ENCODE measurements around the gene IFI27L1. TPM values are rescaled to one million over a fixed set of nuclear protein-coding genes. Genes with fewer than 3 reads are reported as not detected.
A peak's percentile ranks its signal among the peaks of the same experiment; 100 is the strongest.

IFI27L1 gene
- total RNA-seq, 1 donor from 2014 or later: 20.5 TPM

DNA sequence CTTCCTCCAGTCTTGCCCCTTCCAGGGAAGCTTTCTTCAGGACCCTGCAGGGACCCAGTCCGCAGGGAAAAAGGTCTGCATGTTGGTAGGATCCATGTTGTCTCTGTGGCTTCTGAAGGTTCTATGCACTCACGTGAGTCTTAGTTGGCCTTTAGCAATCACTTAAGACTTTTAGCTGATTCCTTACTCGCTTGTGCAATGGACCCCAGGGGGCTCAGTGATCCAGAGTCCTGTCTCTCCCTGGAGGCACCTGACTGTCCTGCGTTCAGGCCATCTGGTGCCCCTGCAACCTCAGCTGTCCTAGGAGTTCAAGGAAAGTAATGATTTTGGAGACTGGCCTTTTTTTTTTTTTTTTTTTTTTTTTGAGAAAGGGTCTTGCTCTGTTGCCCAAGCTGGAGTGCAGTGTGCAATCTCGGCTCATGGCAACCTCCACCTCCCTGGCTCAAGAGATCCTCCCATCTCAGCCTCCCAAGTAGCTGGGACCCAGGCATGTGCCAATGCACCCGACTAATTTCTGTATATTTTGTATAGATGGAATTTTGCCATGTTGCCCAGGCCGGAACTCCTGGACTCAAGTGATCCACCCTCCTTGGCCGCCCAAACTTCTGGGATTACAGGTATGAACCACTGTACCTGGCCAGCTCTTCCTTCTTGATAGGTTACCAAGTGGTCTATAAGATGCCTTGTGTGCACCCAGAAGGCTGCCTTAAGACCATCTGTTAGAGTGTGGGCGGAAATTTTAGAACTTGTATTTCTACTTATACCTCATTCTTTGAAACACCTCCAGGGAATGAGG lies 43.7 kb downstream of the IFI27L1 start:
- peak; percentile 27 for DNase-seq (ENCODE audit: low spot score)
- intact Hi-C loops (cut with DNase I): no loop called here

DNA sequence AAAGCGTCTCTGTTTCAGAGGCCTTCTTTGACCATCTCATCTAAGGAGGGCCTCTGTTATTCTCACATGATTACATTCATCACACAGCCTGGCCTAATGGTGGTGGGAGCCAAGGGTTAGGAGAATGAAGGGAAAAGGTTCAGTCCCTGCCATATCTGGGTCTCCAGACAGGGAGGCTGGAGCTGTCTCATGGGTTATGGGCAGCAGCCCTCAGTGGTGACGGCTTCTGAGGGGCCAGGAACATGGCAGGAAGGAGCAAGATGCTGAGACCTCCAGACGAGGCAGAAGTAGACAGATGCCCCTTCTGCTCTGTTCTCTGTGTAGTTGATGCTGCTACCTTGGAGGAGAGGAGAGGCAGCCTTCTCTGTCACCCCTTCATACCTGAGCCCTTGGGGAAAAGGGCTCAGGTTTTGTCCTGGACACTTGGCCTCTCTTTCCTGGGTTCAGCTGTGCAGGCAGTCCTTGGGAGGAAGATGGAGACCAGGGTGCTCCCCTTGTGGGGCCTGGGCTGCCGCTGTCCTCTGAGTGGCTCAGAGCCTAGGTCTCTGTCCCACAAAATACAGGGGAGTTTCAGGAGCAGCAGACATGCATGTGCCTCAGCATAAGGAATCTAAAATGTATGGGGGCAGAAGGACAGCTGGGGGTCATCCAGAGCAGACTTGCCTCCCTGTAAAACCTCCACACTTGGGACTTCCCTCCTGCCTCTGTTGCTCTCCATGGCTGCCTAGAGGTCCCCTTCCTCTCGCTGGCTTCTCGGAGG lies 44.7 kb downstream of the IFI27L1 start:
- intact Hi-C loops (cut with DNase I): no loop called here
- DNase-seq (ENCODE audit: low spot score): no peak
- ATAC-seq: no peak

More for the DNA sequence above, 43.7 kb downstream of the IFI27L1 start:
- ATAC-seq: no peak

DNA sequence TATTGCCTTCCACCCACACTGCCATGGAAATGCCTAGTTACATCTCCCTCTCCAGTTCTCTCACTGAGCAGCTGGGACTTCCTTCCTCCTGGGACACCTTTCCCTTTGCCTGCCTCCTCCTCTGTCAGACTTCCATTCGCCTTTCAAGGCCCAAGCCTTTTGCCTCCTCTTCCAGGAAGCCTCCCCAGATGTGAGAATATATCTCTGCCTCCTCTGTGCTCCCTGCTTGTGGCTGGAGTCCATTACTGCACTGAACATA lies 45.2 kb downstream of the IFI27L1 start:
- DNase-seq (ENCODE audit: low spot score) (no peak), ATAC-seq (no peak)
- intact Hi-C loops (cut with DNase I): no loop called here

- intact Hi-C loops (cut with DNase I): no loop called here
- ATAC-seq (no peak), DNase-seq (ENCODE audit: low spot score) (no peak)
Observed at GRCh38 chr14:94126800-94127199, 45.7 kb downstream of the IFI27L1 start.

DNA sequence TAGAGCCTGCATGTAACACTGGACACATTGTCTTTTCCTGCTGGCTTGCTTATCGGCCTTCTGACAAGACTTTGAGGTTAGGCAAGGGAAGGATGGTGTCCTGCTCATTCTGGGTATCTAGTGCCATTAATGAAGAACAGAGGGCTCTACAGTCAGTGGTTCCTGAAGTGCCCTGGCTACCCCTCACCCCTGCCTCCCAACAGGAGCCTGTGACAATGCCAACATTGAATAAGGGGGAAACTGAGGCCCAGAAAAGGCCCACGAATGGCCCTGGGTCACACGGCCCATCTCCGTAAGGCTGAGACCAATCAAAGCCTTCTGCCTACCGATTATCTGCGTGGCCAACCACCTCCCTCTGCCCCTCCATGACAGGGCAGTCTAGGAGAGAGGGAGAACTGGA lies 46.2 kb downstream of the IFI27L1 start:
- DNase-seq (ENCODE audit: low spot score) (peak; percentile 33), ATAC-seq (no peak)
- intact Hi-C loops (cut with DNase I): no loop called here

GRCh38 chr14:94128216-94128839 lies 47.2 kb downstream of the IFI27L1 start:
- no peak for DNase-seq (ENCODE audit: low spot score)
- no peak for ATAC-seq
- intact Hi-C loops (cut with DNase I): no loop called here

DNA sequence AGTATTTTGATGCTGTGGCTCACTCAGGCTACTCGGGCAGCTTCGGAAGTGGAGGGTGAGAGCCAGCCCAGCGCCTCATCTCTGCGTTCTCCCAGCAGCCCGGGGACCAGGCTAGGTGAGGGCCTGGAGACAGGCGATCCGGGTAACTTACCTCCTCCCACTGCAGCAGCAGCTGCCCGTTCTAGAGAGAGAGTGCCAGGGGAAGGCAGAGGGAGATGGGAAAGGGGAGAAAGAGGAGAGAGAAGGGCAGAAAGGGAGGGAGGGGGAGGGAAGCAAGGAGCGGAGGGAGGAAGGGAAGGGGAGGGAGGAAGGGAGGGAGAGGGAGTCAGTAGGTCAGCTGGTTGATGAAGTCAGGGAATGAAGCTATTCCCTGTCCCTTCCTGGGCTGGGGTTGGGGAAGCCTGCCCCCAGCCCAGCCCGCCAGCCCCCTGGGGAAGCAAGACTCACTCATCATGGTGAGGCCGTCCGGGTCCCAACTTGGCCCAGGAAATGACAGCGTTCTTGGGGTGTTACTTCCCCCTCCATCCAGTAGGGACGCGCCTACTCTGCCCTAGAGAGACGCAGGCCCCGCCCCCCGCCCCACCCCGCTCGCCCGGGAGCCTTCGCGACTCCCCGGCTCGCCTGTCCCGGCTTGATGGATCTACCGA lies 48.1 kb downstream of the IFI27L1 start, which contains the start of gene IFI27L2:
TSS of gene IFI27L2 (minus strand) at position 494 of the 647 bp plus-strand sequence. CDS start at position 454, 40 bp downstream.
- ATAC-seq (peak; percentile 97), DNase-seq (ENCODE audit: low spot score) (peak; percentile 87)
- intact Hi-C loops (cut with DNase I): no loop called here

DNA sequence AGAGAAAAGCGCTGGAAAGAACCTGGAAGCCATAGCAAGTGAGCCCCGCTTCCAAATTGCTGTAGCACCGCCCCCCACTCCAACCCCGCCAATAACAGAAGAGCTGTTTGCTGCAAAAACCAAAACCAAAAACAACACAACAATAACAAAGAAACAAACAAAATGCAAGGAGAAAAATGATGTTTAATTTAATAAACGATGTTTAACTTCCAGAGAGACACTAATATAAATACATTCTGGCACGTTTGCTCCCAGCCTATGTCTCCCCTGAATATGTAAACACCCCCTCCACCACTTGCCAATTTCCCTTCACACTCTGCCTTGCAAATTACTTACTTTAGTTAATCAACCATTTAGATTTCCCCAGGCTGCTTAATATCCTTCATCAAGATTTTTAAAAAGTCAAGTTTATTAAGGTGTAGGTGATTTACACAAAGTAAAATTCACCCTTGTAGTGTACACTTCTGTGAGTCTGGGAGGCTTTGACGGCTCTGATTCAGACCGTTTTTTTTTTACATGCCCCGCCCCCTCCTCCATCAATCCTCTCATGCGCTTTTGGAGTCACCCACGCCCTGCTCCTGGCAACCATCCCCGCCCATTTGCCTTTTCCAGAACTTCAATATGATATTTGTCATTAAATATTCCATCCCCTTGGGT lies 48.8 kb downstream of the IFI27L1 start:
- intact Hi-C loops (cut with DNase I): loop anchor here (10.0 kb wide), 1 partner anchor 95 kb away; no protein-coding TSS in a partner anchor
- ATAC-seq: peak; percentile 64
- DNase-seq (ENCODE audit: low spot score): no peak

DNA sequence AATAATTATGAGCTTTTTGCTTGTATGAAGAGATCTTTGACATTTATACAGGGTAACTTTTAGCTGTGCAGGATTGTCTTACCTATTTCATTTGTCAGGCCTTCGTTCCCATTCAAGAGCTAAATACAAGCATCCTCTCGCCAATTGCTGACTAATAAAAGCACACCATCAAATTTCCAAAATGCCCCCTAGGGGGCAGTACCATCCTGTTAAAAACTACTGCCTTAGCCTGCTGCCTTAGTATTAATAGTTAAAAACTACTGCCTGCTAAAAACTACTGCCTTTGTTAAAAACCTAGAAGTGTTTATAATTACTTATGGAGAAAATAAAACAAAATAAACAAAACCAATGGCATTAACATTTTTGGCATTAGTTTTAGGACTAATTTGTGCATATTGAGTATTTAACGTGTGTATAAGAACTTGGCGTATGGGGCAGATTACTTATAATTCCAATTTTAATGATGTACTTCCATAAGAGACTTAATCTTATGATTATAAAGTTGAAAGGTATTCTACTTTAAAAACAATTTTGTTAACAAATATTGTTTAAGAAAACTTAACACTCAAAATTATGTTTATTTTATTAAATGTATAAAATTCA lies 51.3 kb downstream of the IFI27L1 start:
- ATAC-seq (no peak), DNase-seq (ENCODE audit: low spot score) (no peak)
- intact Hi-C loops (cut with DNase I): loop anchor here (10.0 kb wide), 1 partner anchor 98 kb away; no protein-coding TSS in a partner anchor

DNA sequence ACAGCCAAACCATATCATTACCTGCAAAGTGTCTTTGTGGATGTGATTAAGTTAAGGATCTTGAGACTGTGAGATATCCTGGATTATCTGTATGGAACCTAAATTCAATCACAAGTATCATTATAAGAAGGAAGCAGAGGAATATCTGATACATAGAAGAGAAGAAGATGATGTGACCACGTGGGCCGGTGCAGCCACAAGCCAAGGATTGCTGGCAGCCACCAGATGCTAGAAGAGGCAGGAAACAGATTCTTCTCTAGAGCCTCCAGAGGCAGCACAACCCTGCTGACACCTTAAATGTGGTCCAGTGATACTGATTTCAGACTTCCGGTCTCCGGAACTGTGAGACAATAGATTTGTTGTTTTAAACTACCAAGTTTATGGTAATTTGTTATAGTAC lies 54.4 kb downstream of the IFI27L1 start:
- DNase-seq (ENCODE audit: low spot score): no peak
- intact Hi-C loops (cut with DNase I): loop anchor here (10.0 kb wide), 1 partner anchor 101 kb away; no protein-coding TSS in a partner anchor
- ATAC-seq: no peak

DNA sequence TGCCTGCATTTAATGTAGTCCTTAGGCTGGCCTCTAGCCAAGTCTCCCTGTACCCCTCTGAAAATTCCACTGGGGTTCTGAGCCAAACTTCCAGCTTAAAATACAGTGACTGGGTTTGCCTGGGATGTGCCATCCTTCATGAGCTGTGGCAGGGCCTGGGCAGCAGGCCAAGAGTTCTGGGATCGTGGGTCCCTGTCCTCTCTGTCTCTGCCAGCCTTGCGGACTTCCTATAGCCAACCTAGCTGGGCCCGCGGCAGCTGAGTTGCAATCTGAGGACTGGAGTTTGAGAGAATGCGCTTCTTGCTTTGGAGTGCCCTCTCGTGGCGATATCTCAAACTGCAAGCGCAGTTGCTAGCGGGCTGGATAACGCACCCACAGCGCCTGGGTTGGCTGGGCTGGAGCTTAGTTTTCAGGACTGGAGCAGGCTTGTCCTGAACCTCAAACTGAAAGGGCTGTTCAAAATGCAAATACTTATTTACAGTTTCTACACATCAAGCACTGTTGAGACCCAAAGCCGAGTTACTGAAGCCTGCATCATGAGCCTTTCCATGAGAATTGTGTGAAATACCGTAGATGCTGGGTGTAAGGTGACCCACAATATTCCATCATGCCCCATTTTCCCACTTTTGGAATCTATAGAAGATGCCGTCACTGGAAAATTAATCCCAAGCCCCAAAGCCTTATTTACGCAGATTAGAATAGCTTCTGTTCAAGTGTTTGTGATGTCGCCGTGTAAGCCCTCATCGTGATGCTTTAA lies 55.6 kb downstream of the IFI27L1 start:
- DNase-seq (ENCODE audit: low spot score) (peak; percentile 95), ATAC-seq (peak; percentile 94)
- intact Hi-C loops (cut with DNase I): loop anchor here (10.0 kb wide), 1 partner anchor 102 kb away; no protein-coding TSS in a partner anchor

DNA sequence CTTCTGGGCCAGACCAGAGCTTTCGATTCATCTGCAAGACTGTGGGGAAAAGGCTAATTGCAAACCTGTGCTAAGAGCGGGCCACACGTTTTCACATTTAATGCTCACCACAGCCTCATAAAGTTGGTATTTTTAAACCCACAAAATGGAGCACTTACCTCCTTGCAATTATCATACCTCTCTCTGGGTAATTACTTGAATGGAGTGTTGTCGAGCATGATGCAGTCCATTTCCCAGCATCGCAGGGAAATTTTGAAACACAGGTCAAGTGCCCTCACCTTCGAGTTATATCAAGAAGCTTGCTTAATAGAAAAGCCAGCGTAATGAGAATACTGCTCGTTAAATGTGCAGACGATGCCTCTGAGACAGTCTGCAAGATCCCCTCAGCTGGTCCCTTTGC lies 57.1 kb downstream of the IFI27L1 start:
- no peak for DNase-seq (ENCODE audit: low spot score)
- ATAC-seq: no peak
- intact Hi-C loops (cut with DNase I): loop anchor here (10.0 kb wide), 1 partner anchor 103 kb away; no protein-coding TSS in a partner anchor

DNA sequence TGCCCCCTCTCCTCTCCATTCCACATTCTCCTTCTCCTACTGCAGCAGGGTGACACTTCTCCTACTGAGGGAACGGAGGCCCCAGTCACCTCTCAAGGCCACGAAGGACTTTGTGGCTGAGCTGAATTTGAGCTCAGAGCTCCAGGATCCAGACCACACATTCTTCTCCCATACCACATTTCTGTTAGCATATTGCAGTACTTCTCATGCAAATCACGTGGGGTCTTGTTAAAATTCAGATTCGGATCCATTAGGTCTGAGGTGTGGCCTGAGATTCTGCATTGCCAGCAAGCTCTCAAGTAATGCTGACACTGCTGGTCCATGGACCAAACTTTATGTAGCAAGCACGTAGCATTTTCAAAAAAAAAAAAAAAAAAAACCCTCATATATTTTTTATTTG lies 57.9 kb downstream of the IFI27L1 start:
- DNase-seq (ENCODE audit: low spot score) (no peak), ATAC-seq (no peak)
- intact Hi-C loops (cut with DNase I): loop anchor here (10.0 kb wide), 1 partner anchor 104 kb away; no protein-coding TSS in a partner anchor

DNA sequence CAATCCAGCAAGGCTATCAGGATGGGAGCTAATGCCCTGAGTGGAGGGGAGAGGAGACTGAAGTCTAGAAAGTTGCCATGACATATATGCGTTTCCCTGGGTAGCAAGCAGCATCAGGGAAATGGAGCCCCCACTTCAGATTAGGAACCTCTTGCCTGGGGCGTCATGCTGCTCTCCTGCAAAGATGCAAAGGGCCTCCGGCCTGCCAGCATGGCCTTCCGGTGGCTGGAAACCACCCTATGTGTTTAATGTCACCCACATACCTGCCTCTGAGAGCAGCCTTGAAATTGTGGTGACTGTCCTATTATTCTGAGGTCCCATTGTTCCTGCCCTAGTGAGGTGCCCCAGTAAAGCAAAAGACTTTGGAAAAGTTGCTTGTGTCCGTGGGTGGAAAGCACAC lies 58.3 kb downstream of the IFI27L1 start:
- DNase-seq (ENCODE audit: low spot score): no peak
- intact Hi-C loops (cut with DNase I): loop anchor here (10.0 kb wide), 1 partner anchor 105 kb away; no protein-coding TSS in a partner anchor

GRCh38 chr14:94142247-94142646 lies 61.1 kb downstream of the IFI27L1 start:
- intact Hi-C loops (cut with DNase I): no loop called here
- ATAC-seq (no peak), DNase-seq (ENCODE audit: low spot score) (no peak)

More for the DNA sequence above, 58.3 kb downstream of the IFI27L1 start:
- no peak for ATAC-seq

- no peak for DNase-seq (ENCODE audit: low spot score)
- intact Hi-C loops (cut with DNase I): no loop called here
- ATAC-seq: no peak
Observed at GRCh38 chr14:94142836-94143235, 61.7 kb downstream of the IFI27L1 start.

- no peak for DNase-seq (ENCODE audit: low spot score)
- intact Hi-C loops (cut with DNase I): no loop called here
- no peak for ATAC-seq
Observed at GRCh38 chr14:94143239-94143638, 62.1 kb downstream of the IFI27L1 start.

Data from sciatic nerve (tissue), 2 donors.